HG03442 (cell line): ENCODE measurements around the gene NCOA4.
"Not testable (repeated sequence)": the region's sequence is repeated elsewhere in the genome, so short reads cannot be mapped to it uniquely, and the experiment has no call there.

ENCODE experiments used
- ATAC-seq: cut with Tn5 transposase; IDR thresholded peaks from one replicate; pipeline ENCODE4 v1.9.1; 2021; ENCODE audit warnings: mild to moderate bottlenecking, moderate library complexity; ENCODE audit not compliant: unreplicated experiment

NCOA4 gene

DNA sequence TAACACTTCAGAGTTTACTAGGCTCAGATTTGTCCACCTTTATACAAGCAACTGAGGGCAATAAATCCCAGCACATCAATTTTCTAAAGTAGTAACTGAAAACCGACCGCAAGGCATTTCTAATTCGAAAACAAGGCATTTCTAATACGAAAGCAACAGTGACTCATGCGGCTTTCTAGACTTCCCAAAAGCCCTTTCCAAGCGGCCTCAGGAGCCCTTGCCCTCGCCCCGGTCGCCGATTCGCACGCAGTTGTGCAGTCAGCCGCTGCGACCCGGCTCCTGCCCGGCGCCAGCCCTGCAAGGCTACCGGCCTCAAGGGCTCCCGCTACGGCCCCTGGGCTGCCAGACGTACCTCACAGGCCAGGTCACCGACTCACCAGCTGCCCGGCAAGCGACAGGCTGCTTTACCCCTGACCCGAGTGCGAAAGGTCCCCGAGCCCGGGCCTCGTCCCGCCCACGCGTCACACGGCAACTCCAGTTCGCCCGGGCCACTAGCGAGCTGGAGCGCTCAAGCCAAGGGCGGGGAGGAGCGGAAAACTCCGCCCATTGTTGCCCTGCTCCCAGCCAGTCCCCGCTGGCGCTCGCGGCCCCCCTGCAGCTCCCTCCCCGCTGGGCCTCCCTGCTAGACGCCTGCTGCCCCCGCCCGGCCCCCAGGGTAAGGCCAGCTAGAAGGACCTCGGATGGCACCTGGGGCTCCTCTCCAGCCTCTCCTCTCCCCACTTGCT, 7.3 kb downstream of the NCOA4 start:
- peak; percentile 90 for ATAC-seq

DNA sequence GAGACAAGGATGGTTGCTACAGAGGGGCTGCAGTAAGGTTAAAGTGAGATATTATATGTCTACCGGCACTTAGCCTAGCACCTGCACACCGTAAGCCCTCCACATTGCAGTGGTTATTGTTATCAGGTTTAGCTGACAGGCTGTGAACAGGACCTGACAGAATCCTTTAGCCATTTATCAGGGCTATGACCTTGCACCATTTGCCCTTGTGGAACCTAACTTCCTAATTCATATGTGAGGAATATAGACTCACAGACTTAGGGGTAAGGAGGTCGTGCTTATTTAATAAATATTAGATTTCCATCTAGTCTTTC, 10.1 kb downstream of the NCOA4 start:
- no peak for ATAC-seq

DNA sequence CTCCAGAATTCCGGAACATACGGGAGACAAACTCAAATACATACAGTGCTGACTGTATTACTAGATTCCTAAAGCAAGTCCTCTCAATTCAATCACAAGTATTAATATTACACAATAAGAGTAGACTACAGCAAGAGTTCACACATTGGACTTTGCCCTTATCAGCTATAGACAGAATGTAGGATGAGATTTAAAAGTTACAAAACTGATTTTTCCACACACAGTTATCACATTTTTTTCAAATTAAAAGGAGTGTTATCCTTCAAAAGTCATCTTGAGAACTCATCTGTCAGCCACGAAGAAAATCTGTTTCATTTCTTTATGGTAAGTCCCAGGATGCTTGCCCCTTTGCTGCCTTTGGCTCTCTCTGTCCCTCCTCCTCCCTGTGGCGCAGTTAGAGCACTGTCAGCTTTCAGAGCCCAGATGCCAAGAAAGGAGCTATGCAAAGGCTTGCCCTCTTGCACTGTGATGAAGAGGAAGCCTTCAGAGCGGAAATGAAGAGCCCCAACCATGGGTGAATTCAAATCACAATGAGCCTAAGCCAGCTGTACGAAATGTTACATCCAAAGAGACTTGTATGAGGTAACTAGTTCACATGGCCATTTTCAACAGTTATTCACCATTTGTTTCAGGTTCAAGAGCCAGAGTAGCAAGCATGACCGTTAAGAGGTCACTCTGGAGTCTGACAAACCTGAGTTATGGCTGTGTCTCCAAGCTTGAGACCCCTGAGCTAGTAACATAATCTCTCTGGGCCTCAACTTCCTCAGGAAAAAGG, 10.7 kb downstream of the NCOA4 start:
- ATAC-seq: no peak

DNA sequence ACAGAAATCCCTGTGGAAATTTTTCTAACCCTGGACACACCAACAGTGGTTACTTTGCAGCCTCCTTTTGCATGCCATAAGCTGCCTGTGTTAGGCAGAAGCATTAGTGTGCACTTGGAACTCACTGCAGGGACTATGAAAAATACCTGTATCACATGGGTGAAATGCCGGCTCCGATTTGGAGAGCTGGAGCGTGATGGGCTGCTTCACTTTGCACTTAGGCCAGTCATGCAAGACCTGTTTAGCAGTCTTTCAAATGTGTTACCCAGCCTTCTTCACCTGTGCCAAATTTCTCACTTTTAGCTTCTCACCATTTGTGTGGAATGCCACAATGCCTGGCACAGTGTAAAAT, 11.3 kb downstream of the NCOA4 start:
- ATAC-seq: no peak

DNA sequence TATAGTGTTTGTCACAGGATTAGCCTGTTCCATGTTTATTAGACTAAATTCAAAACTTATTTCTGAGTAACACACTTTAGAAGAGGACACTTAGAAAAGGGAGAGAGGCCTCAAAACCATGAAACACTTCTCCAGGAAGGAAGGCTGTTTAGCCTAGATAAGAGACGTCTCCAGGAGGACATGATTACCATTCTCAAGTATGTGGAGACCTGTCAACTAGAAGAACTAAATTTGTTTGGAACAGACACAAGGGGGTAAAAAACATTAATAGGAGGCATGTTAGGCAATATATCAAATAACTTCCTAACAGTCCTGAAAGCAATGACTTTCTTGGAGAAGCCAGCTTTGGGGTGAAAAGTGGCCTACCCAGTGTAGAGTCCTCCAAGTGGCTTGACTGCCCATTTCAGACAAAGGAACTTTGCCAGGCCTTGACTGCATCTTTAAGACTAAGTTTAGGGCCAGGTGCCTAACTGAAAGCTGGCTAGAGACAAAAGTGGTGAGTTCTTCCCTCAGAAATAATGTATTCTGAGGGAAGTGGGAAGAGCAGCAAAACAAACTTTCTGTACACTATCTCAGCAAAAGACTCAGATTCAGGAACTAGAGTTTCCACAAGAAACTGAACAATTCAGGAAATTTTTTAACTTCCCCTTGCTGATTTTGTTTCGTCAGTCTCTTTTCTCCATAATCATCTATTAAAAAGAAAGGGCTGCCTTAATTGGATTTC, 11.8 kb downstream of the NCOA4 start:
- no peak for ATAC-seq

DNA sequence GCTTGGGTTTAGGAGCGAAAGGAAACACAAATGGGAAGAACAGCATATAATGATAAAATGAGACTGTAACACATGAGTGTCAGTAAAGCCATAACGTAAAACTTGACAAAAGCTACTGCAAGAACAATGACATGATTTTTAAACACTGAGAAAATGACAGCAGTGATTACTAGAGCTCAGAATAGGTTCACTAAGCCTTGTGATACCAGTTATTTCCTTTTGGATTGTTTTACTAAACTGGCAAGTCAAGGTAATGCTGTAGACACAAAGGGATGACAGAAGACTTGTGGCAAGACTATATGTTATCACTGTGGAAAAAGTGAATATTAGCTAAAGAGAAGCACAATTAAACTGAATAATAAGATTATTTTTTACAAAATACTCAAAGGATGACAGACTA, 12.7 kb downstream of the NCOA4 start:
- ATAC-seq: no peak

DNA sequence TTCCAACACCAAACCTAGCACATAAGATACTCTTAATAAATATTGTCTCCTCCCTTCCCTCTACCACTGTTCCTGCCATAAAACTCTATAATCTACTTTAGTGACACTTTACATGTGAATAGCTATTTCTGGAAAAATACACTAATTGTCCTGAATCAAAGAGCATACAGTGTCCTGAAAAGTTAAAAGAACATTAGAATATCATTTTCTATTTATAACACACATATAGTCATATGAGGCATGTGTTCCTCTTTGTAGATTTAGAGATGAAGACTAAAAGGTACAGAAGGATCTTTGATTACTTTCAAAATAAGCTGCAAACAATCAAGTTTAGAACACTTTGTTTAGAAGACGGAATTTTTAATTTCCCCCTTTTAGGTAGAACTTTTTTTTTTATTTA, 13.6 kb downstream of the NCOA4 start:
- ATAC-seq: no peak

DNA sequence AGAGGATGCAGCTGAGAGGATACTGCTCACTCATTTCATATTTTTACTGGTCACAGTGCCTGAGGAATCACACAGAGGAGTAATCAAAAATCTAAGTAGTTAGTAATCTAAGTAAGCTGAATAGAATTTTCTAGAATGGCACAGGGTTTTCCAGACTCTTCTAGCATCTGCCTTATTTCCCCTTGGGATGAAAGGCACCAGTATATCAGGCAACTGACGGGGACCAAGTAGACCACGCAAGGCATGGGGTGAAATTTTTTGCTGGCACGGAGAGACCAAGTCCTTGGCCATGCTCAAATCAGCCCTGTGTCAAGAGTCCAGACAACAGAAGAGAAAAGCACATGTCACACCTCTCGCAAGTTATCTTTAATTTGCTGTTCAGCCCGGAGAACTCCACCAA, 14.2 kb downstream of the NCOA4 start:
- no peak for ATAC-seq

DNA sequence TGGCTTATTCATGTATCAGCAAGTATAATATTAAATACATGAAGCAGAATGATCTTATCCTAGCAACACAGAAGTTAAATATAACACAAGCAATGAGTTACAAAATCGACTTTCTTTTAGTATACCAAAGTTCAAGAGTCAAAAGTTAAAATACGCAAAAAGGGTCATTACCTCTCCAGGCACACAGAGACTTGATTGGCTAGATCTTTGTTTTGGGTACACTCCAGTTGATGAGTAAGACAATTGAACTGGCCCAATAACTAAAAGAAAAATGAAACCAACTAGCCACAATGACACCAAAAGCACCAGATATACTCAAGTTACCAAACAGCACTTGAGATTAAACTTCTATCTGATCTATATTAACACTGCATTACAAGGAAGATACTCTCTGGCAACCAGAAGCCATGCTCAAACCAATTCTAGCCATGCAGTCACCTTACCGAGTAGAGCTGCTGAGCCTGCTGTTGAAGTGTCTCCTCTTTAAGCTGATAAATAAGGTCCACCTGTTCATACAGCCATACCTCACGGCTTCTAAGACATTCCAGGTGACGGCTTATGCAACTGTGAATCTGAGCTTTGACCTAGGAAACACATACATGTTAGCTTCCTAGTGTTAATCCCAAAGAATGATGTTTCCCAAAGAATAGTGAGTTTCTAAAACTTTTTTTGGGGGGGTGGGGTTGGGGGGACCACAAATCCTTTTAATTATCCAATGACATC, 15.6 kb downstream of the NCOA4 start:
- no peak for ATAC-seq

DNA sequence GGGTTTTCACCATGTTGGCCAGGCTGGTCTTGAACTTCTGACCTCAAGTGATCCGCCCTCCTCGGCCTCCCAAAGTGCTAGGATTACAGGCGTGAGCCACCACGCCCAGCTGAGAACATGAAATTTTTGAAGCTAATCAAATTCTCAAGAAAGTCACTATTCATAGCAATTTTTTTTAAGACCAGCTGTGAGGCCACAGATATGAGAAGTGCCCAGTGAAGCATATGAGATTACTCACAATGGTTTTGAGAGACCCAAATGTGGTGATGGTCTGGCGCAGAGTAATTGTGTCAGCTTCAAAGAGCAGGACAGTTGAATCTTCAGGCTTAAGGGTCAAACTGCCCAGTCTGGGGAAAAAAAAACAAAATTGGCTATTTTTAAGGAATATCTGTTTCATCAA, 16.2 kb downstream of the NCOA4 start:
- no peak for ATAC-seq

DNA sequence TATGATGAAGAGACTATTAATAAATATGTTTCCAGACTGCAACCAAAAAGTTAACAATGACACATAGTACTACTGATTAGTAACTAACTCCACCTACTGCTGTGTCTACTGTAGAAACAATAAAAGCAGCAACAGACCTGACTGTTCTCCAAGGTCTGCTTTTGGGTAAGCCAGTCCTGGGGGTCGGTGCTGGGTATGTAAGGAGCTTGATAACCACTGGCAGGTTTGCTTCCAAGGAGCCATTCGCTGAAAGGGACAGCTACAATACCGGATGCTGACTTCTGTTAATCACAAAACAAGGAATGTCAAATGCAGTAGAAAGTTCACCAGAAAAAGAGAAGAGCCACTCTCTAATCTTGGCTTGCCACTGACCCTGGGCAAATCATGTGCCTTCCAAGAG, 17.7 kb downstream of the NCOA4 start:
- ATAC-seq: no peak

DNA sequence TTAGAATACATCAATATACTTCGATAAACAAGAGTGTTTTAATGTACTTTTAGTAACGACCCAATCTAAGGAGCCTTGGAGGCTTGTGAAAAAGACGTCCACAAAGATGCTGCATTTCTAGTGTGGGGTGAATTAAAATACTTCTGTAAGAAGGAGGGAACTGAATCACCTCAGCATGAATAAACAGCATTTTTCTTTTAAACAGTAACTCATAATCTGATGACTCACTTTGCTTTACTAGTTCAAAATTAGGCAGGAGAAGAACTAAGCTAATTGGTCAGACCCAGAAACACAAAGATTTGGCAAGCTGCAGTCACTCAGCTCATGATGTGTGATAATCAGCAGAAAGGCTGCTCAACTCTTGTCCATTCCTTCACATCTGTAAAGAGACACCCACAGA, 24.2 kb downstream of the NCOA4 start:
- ATAC-seq: no peak

DNA sequence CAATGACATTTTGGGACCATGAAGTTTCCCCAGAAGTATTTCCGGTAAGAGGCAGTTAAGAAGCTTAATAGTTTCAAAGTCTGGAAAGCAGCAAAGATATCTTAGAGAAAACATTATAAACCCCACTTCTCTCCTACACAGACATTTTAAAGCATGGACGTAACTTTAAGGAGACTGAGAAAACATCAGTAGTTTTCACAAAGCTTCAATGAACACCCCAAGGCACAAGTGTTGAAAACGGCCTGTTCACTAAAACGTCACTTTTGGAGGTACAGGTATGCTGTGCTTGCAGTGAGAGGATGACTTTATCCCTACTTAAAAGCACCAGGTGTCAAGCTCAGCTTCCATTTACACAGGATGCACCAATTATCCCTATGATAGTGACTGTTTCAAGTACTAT, 25.0 kb downstream of the NCOA4 start:
- no peak for ATAC-seq

DNA sequence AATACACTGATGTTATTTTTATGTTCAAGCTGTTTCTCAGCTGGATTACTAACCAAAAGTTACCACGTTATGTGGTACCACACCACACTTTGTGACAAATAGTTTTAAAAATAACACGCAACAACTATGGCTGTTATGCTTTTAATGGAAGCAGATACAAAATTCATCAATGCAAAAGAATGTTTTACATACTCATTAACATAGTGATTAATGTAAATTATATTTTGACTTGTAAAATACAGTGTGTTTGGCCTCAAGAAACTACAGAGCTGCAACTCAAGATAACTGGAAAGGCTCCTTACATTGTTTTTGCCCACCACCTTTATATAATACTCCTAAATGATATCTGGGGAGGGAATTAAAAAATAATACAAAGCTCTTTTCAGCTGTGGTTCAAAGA, 25.5 kb downstream of the NCOA4 start:
- ATAC-seq: no peak

DNA sequence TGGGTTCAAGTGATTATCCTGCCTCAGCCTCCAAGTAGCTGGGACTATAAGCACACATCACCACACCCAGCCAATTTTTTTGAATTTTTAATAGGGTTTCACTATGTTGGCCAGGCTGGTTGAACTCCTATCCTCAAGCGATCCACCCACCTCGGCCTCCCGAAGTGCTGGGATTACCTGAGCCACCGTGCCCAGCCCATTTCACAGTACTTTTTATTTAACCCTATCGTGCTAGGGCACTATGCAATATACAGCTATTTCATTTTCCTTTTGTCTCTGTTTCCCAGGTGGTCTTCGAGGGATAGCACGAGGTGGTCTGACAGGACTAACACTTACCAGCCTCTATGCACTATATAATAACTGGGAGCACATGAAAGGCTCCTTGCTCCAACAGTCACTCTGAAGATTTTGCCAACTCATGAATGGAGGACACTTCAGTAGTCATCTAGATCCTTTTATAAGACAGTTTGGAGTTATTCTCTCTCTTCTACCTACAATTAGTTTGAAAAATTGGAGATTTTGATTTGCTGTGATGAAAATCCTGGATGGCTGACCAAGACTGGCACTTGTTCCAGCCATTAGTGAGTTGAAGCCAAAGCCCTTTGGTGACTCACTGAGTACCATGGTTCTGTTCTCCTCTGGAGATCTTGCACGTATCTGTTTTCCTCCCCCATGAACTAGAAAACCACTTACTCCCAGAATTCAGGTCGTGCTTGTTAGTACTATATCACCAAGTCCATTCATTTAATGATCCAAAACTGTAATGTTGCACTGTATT, 27.3 kb downstream of the NCOA4 start:
- no peak for ATAC-seq

DNA sequence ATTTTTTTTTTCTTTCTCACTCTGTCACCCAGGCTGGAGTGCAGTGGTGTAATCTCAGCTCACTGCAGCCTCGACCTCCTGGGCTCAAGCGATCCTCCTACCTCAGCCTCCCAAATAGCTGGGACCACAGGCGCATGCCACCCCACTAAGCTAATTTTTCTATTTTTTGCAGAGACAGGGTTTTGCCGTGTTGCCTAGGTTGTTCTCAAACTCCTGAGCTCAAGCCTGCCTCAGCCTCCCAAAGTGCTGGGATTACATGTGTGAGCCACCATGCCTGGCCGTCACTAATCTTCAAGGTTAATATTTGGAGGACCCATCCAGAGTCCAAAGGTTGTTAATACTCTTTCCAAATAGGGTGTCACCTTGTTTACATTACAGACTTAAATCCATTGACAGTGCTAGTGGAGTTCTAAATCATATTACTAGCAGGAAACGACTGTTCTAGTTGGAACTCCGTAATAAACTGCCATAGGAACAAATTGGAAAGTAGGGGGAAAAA, 28.2 kb downstream of the NCOA4 start:
- ATAC-seq: not testable (repeated sequence)

DNA sequence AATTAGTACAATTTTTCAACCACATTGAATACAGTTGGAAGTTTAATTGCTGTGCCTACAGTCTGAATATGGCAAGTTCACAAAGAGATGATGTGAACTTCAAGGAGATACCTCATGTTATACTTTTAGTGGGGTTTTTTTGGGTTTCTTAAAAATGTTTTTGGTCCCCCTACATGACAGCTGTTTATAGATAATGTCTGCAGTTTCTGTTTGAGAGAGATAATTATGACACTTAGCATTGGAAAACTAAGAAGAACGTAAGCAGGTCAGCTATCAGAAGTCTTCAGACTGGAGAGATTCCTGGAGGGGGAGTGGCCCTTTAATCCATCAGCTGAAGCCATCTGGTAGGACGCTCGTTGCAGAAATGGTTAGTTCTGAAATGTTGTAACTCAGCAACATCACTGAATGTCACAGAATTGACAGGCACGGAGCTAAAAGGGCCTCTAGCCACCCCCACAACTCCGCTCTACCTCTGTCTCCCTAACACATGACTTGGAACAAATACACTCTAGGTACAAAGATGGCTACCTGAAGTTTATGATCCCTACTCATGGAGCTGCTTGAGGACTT, 29.2 kb downstream of the NCOA4 start:
- ATAC-seq: no peak

DNA sequence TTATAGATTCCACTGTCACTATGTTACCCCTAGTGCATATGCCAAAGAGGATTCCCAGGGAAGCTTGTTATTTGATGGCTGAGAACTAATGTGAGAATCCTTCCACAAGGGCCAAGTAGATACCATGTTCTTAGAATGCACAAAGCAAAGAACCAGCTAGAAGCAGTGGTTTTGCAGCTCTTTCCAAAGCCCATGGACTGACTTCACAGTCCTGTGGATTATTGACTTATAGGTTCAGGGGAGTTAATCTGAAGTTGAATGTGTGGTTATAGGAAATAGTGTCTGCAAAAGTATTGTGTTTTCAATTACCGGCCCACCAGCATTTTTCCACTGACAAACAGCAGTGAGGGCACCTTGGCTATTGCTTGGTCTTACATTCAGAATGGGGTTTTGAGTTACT, 29.9 kb downstream of the NCOA4 start:
- no peak for ATAC-seq

DNA sequence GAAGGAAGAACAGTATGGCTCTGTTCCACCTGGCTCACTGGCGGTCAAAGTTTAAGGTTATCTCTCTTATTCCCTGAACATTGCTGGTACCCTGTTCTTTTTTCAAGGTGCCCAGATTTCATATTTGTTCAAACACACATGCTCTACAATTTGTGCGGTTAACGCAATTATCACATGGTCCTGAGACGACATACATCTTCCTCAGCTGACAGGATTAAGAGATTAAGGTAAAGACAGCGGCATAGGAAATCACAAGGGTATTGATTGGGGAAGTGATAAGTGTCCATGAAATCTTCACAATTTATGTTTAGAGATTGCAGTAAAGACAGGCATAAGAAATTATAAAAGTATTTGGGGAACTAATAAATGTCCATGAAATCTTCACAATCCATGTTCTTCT, 30.5 kb downstream of the NCOA4 start:
- ATAC-seq: not testable (repeated sequence)
